KOPT-K1 (cell line): ENCODE results near the gene KLC3.

ENCODE experiments used
- H3K27ac ChIP-seq: fragments of 200-600 bp; sonication (generic); 2 replicates; pipeline ENCODE4 v1.5.1; 2016; ENCODE audit warnings: antibody characterized with exemption, mild to moderate bottlenecking, low read depth, low read length; ENCODE audit not compliant: poor library complexity, severe bottlenecking
- H3K36me3 ChIP-seq: fragments of 200-600 bp; sonication (generic); 2 replicates; pipeline ENCODE4 v1.5.1; 2017; ENCODE audit warnings: antibody characterized with exemption, mild to moderate bottlenecking, low read length, moderate library complexity; ENCODE audit not compliant: insufficient read depth
- H3K9me3 ChIP-seq: fragments of 200-600 bp; sonication (generic); 2 replicates; pipeline ENCODE4 v1.5.1; 2017; ENCODE audit warnings: antibody characterized with exemption, low read length, mild to moderate bottlenecking; ENCODE audit not compliant: insufficient read depth, poor library complexity, severe bottlenecking

KLC3 gene

DNA sequence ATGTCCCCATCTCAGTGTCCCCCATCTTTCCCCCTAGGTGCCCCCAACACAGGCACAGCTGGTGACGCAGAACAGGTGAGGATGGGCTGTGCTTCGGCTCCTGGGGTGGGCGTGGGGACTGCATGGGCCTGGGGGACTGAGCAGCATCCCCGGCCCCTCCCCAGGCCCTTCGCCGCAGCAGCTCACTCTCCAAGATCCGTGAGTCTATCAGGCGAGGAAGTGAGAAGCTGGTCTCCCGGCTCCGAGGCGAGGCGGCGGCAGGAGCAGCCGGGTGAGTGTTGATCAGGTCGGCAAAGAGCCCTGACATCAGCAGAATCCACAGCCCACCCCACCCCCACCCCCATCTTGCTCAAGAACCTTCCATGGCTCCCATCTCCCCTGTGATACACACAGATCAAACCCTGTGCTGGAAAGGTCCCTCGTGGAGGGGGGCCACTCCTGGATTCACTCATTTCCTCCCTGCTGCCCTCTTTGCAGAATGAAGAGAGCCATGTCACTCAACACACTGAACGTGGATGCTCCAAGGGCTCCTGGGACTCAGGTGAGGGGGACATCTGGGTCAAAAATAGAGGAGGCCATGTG is 10.0 kb downstream of the KLC3 start:
- Histone ChIP-seq H3K9me3 (no peaks in the 10 kb centered on the region), H3K36me3 (peaks cover 47% of the 10 kb centered on the region), H3K27ac (no peak overlapping the region)

DNA sequence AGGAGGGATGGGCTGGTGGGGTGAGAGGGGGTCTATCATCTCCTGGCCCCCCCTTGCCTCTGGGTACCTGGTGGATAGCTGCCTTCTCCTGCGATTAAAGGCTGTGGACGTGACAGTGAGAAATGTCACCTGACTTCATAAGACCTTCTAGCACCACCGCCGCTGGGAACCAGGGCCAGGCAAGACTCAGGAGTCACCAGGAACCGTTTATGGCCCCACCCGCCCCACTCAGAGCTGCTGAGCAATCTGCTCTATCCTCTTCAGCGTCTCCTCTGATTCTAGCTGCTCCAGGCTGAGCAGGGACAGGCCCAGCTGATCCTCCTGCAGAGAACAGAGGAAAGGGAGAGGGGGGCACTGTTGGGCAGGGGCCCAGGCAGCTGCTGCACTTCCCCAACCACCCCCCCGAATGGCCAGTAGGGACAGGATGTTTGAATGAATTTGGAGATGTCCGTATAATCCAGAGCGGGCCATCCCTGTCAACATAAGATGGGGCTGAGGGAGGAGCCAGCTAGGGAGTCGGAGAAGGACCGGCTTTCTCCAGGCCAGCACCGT is 10.9 kb downstream of the KLC3 start:
- Histone ChIP-seq H3K9me3 (no peaks in the 10 kb centered on the region), H3K27ac (no peak overlapping the region), H3K36me3 (peaks cover 56% of the 10 kb centered on the region)

DNA sequence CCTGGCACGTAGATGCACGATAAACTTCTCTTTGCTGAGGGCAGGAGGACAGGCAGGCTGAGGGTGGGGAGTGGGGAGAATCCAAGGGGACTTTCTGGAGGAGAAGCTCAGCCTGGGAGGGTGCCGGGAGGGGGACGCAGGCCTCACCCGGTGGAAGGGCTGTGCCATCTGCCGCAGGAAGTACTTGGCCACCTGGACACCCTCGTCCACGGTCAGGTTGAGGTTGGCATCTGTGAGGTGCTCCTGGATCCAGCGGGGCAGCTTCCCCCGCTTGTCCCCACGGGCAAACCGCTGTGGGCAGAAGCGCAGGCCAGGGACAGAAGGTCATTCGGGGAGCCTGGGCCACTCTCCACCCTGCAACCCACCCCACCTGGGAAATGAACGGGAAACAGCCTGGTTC is 11.5 kb downstream of the KLC3 start:
- Histone ChIP-seq H3K9me3 (no peaks in the 10 kb centered on the region), H3K27ac (no peak overlapping the region), H3K36me3 (peaks cover 61% of the 10 kb centered on the region)

DNA sequence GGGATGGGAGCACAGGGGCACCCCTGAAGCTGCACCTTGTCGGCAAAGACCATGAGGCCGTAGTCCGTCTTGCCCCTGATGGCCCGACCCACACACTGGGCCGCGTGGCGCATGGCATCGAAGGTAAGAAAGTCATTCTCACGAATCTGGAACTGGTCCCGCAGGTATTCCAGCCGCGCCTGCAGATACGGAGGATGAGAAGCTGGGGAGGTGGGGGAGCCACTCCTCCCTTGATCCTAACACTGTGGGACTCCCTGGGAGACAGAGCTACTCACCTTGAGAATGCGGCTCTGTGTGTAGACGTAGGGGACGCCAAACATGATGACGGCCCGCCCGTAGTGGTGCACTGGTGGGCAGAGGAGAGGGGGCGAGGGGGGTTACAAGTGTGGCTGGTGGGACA is 11.9 kb downstream of the KLC3 start:
- no peaks in the 10 kb centered on the region for H3K9me3 ChIP-seq
- peaks cover 66% of the 10 kb centered on the region for H3K36me3 ChIP-seq
- no peak overlapping the region for H3K27ac ChIP-seq

DNA sequence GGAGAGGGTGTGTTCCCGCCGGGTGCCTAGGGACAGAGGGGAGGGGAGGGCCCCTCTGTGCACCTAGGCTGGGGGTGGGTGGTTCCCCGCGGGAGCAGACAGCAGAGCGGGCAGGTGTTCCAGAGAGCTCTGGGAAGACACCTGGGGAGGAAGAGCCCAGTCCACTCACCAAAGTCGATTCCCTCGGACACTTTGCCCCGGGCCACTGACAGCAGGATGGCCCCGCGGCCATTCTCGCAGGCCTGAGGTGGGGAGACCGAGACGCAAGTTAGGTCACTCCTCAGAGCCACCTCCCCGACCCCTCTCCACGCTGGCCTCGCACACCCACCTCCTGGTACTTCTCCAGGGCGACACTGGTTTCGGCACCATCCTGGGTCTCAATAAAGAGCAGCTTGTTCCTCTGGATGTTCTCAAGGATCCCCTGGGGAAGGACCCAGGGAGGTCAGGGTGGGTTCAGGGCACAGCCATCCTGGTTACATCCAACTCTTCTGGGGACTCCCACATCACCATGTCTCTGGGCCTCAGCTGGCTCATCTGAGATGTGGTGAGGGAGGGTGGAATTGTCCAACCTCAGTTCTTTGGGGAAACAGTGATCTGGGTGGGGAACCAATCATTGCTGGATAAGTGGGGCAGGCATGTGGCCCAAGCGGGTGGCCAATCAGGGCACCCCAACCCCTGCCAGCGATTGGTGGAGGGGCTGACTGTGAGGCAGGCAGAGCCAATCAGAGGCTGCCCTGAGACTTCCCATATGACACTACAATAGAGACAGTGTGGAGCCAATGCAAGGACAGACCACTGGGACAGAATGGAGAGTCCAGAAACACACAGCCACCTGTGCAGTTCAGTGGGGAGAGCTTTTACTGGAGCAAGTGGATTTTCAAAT is 12.6 kb downstream of the KLC3 start:
- Histone ChIP-seq H3K27ac (no peak overlapping the region), H3K9me3 (no peaks in the 10 kb centered on the region), H3K36me3 (peaks cover 68% of the 10 kb centered on the region)

DNA sequence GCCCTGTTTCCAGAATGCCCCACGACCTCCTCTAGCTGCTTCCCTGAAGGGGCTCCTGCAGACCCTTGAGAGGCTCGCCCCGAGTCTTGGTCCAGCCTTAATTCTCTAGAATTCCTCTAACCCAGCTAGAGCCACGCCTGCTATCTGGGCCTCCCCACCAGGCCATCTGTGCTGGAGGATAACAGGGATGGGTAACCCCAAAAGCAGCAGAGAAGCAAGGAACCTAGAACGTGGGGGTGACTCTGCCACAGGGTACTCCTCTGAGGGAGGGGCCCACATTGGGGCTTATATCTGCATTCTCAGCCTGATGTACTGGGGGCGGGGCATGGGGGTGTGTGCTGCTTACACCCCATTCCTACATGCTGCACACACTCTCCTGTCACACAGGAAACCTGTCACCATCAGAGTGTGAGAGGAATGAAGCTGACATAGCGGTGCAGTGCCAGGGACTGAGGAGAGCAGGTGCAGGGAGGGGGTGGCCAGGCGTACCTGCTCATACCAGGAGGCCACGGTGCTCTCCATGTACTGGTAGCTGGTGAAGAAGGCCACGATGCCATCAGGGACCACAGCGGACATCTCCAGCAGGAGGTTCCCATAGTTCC is 13.8 kb downstream of the KLC3 start:
- Histone ChIP-seq H3K9me3 (no peaks in the 10 kb centered on the region), H3K36me3 (peaks cover 78% of the 10 kb centered on the region), H3K27ac (no peak overlapping the region)

DNA sequence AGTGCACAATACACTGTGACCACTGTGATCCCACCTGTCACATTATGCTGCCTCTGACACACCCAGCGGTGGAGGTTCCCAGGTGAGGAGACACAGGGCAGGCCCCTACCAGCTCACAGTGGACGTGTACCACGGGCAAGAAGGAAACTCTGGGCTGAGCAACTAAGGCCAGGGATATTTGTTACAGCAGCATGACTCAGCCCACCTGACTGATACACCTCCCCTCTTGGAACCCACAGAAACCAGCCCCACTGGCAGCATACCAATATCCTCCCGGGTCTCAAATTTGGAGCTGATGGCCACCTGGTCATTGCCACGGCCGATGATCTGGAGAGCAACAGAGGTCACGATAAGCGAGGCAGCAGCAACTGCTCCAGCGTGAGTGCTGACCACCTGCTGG is 14.9 kb downstream of the KLC3 start:
- no peak overlapping the region for H3K27ac ChIP-seq
- peaks cover 81% of the 10 kb centered on the region for H3K36me3 ChIP-seq
- H3K9me3 ChIP-seq, result no peaks in the 10 kb centered on the region

DNA sequence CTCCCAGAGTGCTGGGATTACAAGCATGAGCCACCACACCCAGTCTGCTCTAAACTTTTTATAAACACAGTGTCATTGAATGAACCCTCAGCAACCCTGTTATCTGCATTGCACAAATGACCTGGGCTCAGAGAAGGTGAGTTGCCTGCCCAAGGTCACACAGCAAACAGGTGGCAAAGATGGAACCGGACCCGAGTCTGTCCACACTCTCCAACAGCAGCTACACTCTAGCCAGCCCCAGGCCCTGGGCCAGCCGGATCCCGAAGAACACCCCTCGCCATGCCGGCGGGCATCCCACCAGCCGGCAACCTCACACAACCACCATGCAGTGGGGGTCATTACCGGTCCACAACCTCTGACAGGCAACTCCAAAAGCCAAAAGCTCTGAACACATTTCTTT is 15.4 kb downstream of the KLC3 start:
- peaks cover 78% of the 10 kb centered on the region for H3K36me3 ChIP-seq
- H3K27ac ChIP-seq, result no peak overlapping the region
- no peaks in the 10 kb centered on the region for H3K9me3 ChIP-seq

DNA sequence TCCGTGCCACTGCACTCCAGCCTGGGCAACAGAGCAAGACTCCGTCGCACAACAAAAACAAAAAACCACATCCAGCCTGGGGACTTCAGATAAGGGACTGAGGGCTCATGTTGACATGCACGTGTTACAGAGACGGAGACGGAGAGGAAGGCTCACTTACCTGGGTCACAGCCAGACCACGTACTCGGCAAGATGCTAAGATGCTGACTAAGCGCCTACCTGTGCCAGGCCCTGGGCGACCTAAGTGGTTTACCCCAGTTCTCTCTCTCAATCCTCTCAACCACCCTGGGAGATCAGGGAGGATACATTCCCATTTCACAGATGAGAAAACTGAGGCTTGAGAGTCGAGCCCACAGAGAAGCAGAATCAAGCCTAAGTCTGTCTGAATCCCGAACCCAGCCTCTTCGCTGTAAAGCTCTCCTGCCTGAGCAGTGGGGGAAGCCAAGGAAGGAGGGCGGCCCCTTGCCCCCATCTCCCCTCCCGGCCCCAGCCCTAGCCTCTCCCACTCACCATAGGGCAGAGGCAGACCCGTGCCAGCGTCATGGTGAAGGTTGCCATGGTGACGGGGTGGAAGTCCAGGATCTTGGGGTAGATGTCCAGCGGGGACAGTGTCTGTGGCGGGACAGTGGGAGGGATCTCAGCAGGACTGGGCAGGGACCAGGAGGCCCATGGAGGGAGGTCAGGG is 16.4 kb downstream of the KLC3 start:
- Histone ChIP-seq H3K9me3 (no peaks in the 10 kb centered on the region), H3K36me3 (peaks cover 77% of the 10 kb centered on the region), H3K27ac (no peak overlapping the region)

DNA sequence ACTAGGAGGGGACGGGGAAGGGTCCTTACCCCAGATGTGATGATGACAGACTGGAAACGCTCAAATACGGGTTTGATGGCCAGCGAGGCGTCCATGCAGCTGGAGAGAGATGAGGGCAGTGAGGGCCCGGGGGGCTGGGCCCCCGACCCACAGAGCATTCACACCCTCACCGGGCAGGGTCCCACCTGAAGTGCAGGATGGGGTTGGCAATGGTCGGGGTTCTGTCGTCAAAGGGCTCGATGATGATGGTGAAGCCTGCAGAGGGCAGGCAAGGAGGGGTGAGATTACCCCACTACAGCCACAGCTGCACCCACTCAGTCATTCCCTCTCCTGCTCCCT is 16.9 kb downstream of the KLC3 start:
- H3K36me3 ChIP-seq, result peaks cover 77% of the 10 kb centered on the region
- no peaks in the 10 kb centered on the region for H3K9me3 ChIP-seq
- H3K27ac ChIP-seq, result no peak overlapping the region

DNA sequence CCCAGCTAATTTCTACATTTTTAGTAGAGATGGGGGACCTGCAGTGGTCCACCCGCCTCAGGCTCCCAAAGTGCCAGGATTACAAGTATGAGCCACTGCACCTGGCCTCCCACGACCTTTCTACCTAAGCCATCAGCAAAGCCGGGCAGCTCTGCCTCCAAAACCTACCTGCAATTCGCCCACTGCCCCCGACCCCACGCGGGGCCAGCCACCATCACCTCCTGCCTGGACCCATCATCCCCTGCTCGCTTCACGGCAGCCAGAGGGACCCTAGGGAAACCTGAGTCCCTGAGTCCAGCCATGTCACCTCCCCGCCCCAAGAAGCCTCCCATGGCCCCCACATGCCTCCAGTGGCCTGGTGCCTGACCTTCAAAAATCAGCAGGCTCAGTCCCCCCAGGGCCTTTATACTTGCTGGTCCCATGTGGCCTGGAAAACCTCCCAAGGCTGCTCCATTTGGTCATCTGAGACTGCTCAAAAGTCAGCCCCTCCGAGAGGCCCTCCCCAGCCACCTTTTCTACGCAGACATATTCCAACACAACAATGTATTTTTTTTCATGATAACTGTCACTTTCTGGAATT is 17.8 kb downstream of the KLC3 start:
- no peak overlapping the region for H3K27ac ChIP-seq
- H3K9me3 ChIP-seq, result no peaks in the 10 kb centered on the region
- peaks cover 78% of the 10 kb centered on the region for H3K36me3 ChIP-seq

DNA sequence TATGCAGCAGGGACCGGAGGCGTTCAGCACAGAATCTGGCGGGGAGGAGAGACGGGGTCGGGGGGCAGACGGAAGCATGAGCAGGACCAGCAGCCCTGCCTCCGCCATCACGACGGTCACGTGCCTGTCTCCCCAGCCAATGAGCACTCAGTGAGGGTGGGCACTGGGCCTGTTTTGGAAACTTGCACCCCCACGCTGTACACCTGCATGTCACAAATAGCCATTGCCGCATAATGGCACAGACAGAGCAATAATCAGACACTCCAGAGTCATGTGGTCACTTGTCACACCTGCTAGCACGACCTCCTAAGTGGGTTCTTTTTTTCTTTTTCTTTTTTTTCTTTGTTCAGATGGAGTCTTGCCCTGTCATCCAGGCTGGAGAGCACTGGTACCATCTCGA is 21.1 kb downstream of the KLC3 start:
- Histone ChIP-seq H3K27ac (no peak overlapping the region), H3K9me3 (no peaks in the 10 kb centered on the region), H3K36me3 (peaks cover 65% of the 10 kb centered on the region)

DNA sequence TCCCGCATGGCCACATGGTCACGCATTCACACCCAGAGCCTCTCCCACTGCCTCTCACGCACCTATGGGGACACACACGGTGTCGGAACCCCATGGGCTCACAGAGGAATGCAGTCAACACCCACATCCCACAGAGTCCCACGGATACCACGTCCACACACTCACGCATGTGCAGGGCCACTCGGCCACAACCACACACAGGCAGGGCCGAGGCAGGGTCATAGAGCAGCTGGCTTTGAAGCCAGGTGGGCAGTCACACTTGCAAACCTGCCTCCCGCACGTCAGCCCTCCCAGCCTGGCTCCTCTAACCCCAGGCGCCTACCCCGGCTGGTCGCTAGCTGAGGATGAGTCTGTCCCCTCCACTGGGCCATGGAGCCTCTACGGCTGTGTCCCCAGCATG is 21.7 kb downstream of the KLC3 start:
- Histone ChIP-seq H3K9me3 (no peaks in the 10 kb centered on the region), H3K36me3 (peaks cover 58% of the 10 kb centered on the region), H3K27ac (no peak overlapping the region)

DNA sequence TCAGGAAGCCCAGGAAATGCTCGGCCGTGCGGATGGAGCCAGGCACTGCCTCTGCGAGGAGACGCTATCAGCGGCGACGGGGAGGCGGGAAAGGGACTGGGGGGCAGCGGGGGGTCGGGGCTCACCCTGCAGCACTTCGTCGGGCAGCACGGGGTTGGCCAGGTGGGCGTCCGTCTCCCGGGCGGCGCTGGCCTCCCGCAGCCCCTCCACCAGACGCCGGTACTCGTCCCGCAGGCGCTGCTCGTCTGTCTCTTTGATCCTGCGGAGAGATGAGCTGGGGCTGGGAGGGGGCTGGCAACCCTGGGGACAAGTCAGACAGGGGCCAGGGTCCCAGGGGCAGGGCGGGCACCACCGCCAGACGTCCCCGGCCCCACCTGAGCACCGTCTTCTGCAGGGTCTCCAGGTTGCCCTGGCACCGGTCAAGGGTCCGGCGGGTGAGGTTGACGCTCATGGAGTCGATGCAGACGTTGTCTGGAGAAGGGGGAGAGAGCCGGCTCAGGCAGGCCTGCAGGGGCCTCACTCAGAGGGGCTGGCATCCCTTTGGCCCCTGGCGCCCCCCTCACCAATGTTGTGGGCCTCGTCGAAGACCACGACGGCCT is 23.4 kb downstream of the KLC3 start:
- no peaks in the 10 kb centered on the region for H3K9me3 ChIP-seq
- no peak overlapping the region for H3K27ac ChIP-seq
- peaks cover 48% of the 10 kb centered on the region for H3K36me3 ChIP-seq
